ENCODE data around the gene EPHB1. TPM values are rescaled to one million over a fixed set of nuclear protein-coding genes. Genes with fewer than 3 reads are reported as not detected.

EPHB1 gene
- polyA plus RNA-seq, 4 donors, result 0.65 to 1.0 TPM; not detected in 2

DNA sequence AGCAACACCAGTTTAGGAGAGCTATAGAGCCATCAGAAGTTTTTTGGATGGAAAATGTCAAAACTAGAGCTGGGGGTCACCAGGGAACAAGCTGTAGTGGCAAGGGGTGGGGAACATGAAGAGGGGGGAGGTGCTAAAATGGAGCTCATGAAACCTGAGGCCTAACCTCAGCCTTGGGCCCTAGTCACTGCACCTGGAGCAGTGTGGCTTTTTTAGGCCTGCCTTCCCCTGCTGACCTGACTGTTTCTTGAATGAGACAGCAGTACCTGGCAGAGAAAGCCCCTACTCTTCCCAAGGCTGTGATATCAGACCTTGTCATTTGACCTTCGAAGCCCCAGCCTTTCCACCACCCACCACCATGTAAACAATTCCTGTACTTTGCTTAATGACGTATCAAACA lies 383.5 kb downstream of the EPHB1 start:
- H3K9me3 ChIP-seq (ENCODE audit: control insufficient read depth in 2 of 2, insufficient read depth in 1 of 2, low read depth in 1 of 2, low read length in 1 of 2), result no peaks in the 10 kb centered on the region
- 82 to 88% (median 83%) methylated on average over 2 of the region's 2 CpGs for WGBS, 3 donors
- H3K4me3 ChIP-seq (ENCODE audit: low read depth in 1 of 3, low read length in 3 of 3), result no peak overlapping the region
- no peaks in the 10 kb centered on the region for H3K4me1 ChIP-seq (ENCODE audit: control insufficient read depth in 3 of 3, insufficient read depth in 2 of 3, low read depth in 1 of 3, low read length in 2 of 3)
- no peaks in the 10 kb centered on the region for H3K27me3 ChIP-seq (ENCODE audit: control insufficient read depth in 3 of 3, insufficient read depth in 3 of 3, low read length in 3 of 3)
- FAIRE-seq (no peak), DNase-seq (no peak)
- H3K36me3 ChIP-seq (ENCODE audit: control insufficient read depth in 3 of 3, insufficient read depth in 2 of 3, low read depth in 1 of 3, low read length in 3 of 3), result no peaks in the 10 kb centered on the region
- H3K27ac ChIP-seq (ENCODE audit: low read depth in 1 of 3, low read length in 2 of 3), result no peak overlapping the region

DNA sequence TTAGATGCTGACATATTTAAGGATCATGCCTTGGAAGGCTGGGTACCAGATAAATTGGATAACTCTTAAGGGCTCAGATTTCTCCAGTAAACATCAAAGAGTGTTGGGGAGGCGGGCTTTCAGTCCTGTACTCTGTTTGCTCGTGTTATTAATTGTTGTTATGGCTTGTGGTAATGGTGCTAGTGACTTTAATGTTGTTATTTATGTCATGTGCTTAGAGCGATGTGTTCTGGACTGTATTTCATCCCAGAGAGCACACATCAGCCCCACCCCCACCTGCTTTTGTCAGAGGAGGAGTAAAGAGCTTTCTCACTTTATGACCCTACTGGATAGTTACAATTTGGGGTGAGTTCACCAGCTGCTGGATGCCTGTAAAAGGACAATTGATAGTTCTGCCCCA lies 386.3 kb downstream of the EPHB1 start:
- Histone ChIP-seq H3K4me3 (ENCODE audit: low read depth in 1 of 3, low read length in 3 of 3) (no peak overlapping the region), H3K27ac (ENCODE audit: low read depth in 1 of 3, low read length in 2 of 3) (no peak overlapping the region), H3K4me1 (ENCODE audit: control insufficient read depth in 3 of 3, insufficient read depth in 2 of 3, low read depth in 1 of 3, low read length in 2 of 3) (no peaks in the 10 kb centered on the region), H3K27me3 (ENCODE audit: control insufficient read depth in 3 of 3, insufficient read depth in 3 of 3, low read length in 3 of 3) (no peaks in the 10 kb centered on the region), H3K9me3 (ENCODE audit: control insufficient read depth in 2 of 2, insufficient read depth in 1 of 2, low read depth in 1 of 2, low read length in 1 of 2) (no peaks in the 10 kb centered on the region), H3K36me3 (ENCODE audit: control insufficient read depth in 3 of 3, insufficient read depth in 2 of 3, low read depth in 1 of 3, low read length in 3 of 3) (no peaks in the 10 kb centered on the region)
- 62 to 81% (median 80%) methylated on average over 3 of the region's 3 CpGs for WGBS, 3 donors
- DNase-seq (no peak), FAIRE-seq (no peak)

GRCh38 chr3:135182364-135182998 lies 387.4 kb downstream of the EPHB1 start:
- Histone ChIP-seq H3K4me1 (ENCODE audit: control insufficient read depth in 3 of 3, insufficient read depth in 2 of 3, low read depth in 1 of 3, low read length in 2 of 3) (no peaks in the 10 kb centered on the region), H3K36me3 (ENCODE audit: control insufficient read depth in 3 of 3, insufficient read depth in 2 of 3, low read depth in 1 of 3, low read length in 3 of 3) (no peaks in the 10 kb centered on the region), H3K27ac (ENCODE audit: low read depth in 1 of 3, low read length in 2 of 3) (no peak overlapping the region), H3K9me3 (ENCODE audit: control insufficient read depth in 2 of 2, insufficient read depth in 1 of 2, low read depth in 1 of 2, low read length in 1 of 2) (no peaks in the 10 kb centered on the region), H3K4me3 (ENCODE audit: low read depth in 1 of 3, low read length in 3 of 3) (no peak overlapping the region), H3K27me3 (ENCODE audit: control insufficient read depth in 3 of 3, insufficient read depth in 3 of 3, low read length in 3 of 3) (no peaks in the 10 kb centered on the region)
- FAIRE-seq, result no peak
- DNase-seq, result no peak
- 66 to 74% (median 68%) methylated on average over 3 of the region's 3 CpGs for WGBS, 3 donors

DNA sequence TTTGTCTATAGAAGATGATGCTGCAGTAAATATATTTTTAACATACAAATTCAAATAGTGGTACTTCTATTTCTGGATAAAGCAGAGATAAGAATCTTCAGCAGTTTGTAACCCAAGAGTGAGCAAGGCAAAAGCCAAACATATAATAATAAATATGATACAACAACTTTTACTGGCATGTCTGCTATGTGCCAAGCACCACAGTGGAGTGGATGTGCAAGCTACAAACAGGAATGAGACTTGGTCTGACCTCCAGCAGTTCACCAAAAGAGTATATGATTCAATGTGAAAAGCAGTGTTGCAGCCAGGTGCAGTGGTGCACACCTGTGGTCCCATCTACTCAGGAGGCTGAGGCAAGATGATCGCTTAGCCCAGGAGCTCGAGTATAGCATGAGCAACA lies 395.6 kb downstream of the EPHB1 start:
- H3K36me3 ChIP-seq (ENCODE audit: control insufficient read depth in 3 of 3, insufficient read depth in 2 of 3, low read depth in 1 of 3, low read length in 3 of 3), result no peaks in the 10 kb centered on the region
- 33 to 57% (median 54%) methylated on average over 2 of the region's 2 CpGs for WGBS, 3 donors
- no peaks in the 10 kb centered on the region for H3K9me3 ChIP-seq (ENCODE audit: control insufficient read depth in 2 of 2, insufficient read depth in 1 of 2, low read depth in 1 of 2, low read length in 1 of 2)
- no peak overlapping the region for H3K4me3 ChIP-seq (ENCODE audit: low read depth in 1 of 3, low read length in 3 of 3)
- H3K27me3 ChIP-seq (ENCODE audit: control insufficient read depth in 3 of 3, insufficient read depth in 3 of 3, low read length in 3 of 3), result no peaks in the 10 kb centered on the region
- H3K4me1 ChIP-seq (ENCODE audit: control insufficient read depth in 3 of 3, insufficient read depth in 2 of 3, low read depth in 1 of 3, low read length in 2 of 3), result no peaks in the 10 kb centered on the region
- no peak for DNase-seq
- H3K27ac ChIP-seq (ENCODE audit: low read depth in 1 of 3, low read length in 2 of 3), result no peak overlapping the region
- FAIRE-seq, result no peak

DNA sequence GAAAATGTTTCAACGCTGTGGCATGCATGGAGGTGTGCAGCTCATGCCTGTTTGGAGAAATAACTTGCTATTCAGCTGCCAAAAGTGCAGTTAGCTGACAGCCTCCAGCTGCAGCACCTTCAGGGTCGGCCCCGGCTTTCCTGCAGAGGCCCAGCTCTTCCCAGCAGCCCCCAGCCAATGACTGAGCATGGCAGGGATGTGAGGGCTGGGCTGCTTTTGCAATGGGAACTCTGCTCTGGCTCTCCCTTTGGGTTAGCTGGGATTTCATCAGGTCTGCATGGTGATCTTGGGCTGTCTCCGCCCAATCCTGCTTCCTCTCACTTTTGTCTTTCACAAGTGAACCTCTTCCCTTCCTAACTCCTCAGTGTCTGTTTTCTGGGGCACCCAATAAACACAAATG lies 396.6 kb downstream of the EPHB1 start:
- H3K4me1 ChIP-seq (ENCODE audit: control insufficient read depth in 3 of 3, insufficient read depth in 2 of 3, low read depth in 1 of 3, low read length in 2 of 3), result no peaks in the 10 kb centered on the region
- H3K9me3 ChIP-seq (ENCODE audit: control insufficient read depth in 2 of 2, insufficient read depth in 1 of 2, low read depth in 1 of 2, low read length in 1 of 2), result no peaks in the 10 kb centered on the region
- DNase-seq, result no peak
- no peak overlapping the region for H3K4me3 ChIP-seq (ENCODE audit: low read depth in 1 of 3, low read length in 3 of 3)
- no peaks in the 10 kb centered on the region for H3K27me3 ChIP-seq (ENCODE audit: control insufficient read depth in 3 of 3, insufficient read depth in 3 of 3, low read length in 3 of 3)
- FAIRE-seq, result no peak
- H3K36me3 ChIP-seq (ENCODE audit: control insufficient read depth in 3 of 3, insufficient read depth in 2 of 3, low read depth in 1 of 3, low read length in 3 of 3), result no peaks in the 10 kb centered on the region
- no peak overlapping the region for H3K27ac ChIP-seq (ENCODE audit: low read depth in 1 of 3, low read length in 2 of 3)
- 56 to 78% (median 71%) methylated on average over 4 of the region's 4 CpGs for WGBS, 3 donors

DNA sequence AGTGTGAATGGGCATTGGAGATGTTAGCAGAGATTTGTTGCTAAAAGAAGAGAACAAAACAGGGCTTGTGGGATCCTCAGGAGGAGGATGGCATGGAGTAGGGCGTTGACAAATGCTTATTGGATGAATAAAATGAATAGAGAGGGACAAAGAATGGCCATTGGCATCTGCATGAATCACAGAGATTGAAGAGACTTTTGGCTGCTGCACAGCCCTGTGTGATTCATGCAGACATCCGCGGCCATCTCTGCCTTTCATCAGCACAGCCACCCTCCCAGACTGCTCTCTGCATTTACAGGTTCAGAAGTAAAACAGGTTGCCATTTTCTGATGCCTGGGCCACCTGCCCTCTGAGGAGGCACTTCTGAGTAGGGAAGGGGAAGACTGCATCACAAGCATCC lies 397.9 kb downstream of the EPHB1 start:
- WGBS, 3 donors, result 60 to 80% (median 61%) methylated on average over 3 of the region's 3 CpGs
- no peak for DNase-seq
- H3K4me1 ChIP-seq (ENCODE audit: control insufficient read depth in 3 of 3, insufficient read depth in 2 of 3, low read depth in 1 of 3, low read length in 2 of 3), result no peaks in the 10 kb centered on the region
- no peak for FAIRE-seq
- H3K4me3 ChIP-seq (ENCODE audit: low read depth in 1 of 3, low read length in 3 of 3), result no peak overlapping the region
- no peaks in the 10 kb centered on the region for H3K27me3 ChIP-seq (ENCODE audit: control insufficient read depth in 3 of 3, insufficient read depth in 3 of 3, low read length in 3 of 3)
- no peaks in the 10 kb centered on the region for H3K9me3 ChIP-seq (ENCODE audit: control insufficient read depth in 2 of 2, insufficient read depth in 1 of 2, low read depth in 1 of 2, low read length in 1 of 2)
- no peak overlapping the region for H3K27ac ChIP-seq (ENCODE audit: low read depth in 1 of 3, low read length in 2 of 3)
- H3K36me3 ChIP-seq (ENCODE audit: control insufficient read depth in 3 of 3, insufficient read depth in 2 of 3, low read depth in 1 of 3, low read length in 3 of 3), result no peaks in the 10 kb centered on the region

DNA sequence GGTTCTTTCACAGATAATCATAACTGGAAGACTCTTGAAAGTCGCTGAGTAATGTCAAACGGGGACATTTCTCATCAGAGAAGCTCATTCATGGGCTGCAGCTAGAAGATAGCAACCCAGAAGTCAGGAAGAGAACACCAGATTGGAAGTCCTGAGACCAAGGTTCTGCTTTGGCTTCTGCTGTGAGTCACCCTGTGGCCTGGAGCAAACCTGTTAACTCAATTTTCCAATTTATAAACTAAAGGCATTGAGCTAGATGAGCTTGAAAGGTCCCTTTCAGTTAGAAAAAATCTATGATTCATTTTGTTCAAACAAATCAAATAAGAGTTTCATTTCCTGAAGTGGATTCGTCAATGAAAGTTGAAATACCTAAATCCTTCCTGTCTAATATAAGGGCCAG lies 402.2 kb downstream of the EPHB1 start:
- Histone ChIP-seq H3K27ac (ENCODE audit: low read depth in 1 of 3, low read length in 2 of 3) (no peak overlapping the region), H3K4me3 (ENCODE audit: low read depth in 1 of 3, low read length in 3 of 3) (no peak overlapping the region), H3K4me1 (ENCODE audit: control insufficient read depth in 3 of 3, insufficient read depth in 2 of 3, low read depth in 1 of 3, low read length in 2 of 3) (no peaks in the 10 kb centered on the region), H3K27me3 (ENCODE audit: control insufficient read depth in 3 of 3, insufficient read depth in 3 of 3, low read length in 3 of 3) (peaks cover 0 to 1% (median 0%) of the 10 kb centered on the region in 3 donors), H3K9me3 (ENCODE audit: control insufficient read depth in 2 of 2, insufficient read depth in 1 of 2, low read depth in 1 of 2, low read length in 1 of 2) (no peaks in the 10 kb centered on the region), H3K36me3 (ENCODE audit: control insufficient read depth in 3 of 3, insufficient read depth in 2 of 3, low read depth in 1 of 3, low read length in 3 of 3) (no peaks in the 10 kb centered on the region)
- WGBS, 3 donors, result 66 to 87% (median 70%) methylated on average over 3 of the region's 3 CpGs
- no peak for DNase-seq
- FAIRE-seq, result no peak

DNA sequence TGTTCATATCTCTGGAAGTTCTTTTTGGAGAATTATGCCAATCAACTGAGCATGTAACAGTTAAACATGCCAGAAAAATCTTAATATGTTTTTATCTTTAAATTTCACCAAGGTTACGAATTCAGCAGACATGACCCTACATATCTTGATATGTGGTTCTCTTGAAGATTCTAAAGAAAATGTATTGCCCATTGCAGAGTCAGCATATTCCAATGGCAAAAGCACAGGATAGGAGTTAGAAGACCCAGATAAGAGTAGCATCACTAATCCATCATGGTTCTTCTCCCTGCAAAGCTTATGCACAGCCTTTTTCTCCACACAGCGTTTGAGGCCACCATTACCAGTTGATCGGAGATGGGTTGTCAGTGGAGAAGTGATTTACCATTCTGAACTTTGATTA lies 402.8 kb downstream of the EPHB1 start:
- no peak for DNase-seq
- H3K4me3 ChIP-seq (ENCODE audit: low read depth in 1 of 3, low read length in 3 of 3), result no peak overlapping the region
- peaks cover 0 to 1% (median 0%) of the 10 kb centered on the region in 3 donors for H3K27me3 ChIP-seq (ENCODE audit: control insufficient read depth in 3 of 3, insufficient read depth in 3 of 3, low read length in 3 of 3)
- no peaks in the 10 kb centered on the region for H3K4me1 ChIP-seq (ENCODE audit: control insufficient read depth in 3 of 3, insufficient read depth in 2 of 3, low read depth in 1 of 3, low read length in 2 of 3)
- FAIRE-seq, result no peak
- 85 to 96% (median 93%) methylated on average over 3 of the region's 3 CpGs for WGBS, 3 donors
- no peaks in the 10 kb centered on the region for H3K9me3 ChIP-seq (ENCODE audit: control insufficient read depth in 2 of 2, insufficient read depth in 1 of 2, low read depth in 1 of 2, low read length in 1 of 2)
- H3K27ac ChIP-seq (ENCODE audit: low read depth in 1 of 3, low read length in 2 of 3), result no peak overlapping the region
- H3K36me3 ChIP-seq (ENCODE audit: control insufficient read depth in 3 of 3, insufficient read depth in 2 of 3, low read depth in 1 of 3, low read length in 3 of 3), result no peaks in the 10 kb centered on the region

- Histone ChIP-seq H3K36me3 (ENCODE audit: control insufficient read depth in 3 of 3, insufficient read depth in 2 of 3, low read depth in 1 of 3, low read length in 3 of 3) (no peaks in the 10 kb centered on the region), H3K27me3 (ENCODE audit: control insufficient read depth in 3 of 3, insufficient read depth in 3 of 3, low read length in 3 of 3) (peaks cover 0 to 1% (median 0%) of the 10 kb centered on the region in 3 donors), H3K4me3 (ENCODE audit: low read depth in 1 of 3, low read length in 3 of 3) (no peak overlapping the region), H3K9me3 (ENCODE audit: control insufficient read depth in 2 of 2, insufficient read depth in 1 of 2, low read depth in 1 of 2, low read length in 1 of 2) (no peaks in the 10 kb centered on the region), H3K4me1 (ENCODE audit: control insufficient read depth in 3 of 3, insufficient read depth in 2 of 3, low read depth in 1 of 3, low read length in 2 of 3) (no peaks in the 10 kb centered on the region), H3K27ac (ENCODE audit: low read depth in 1 of 3, low read length in 2 of 3) (no peak overlapping the region)
- no peak for FAIRE-seq
- WGBS, 3 donors, result 65 to 84% (median 76%) methylated on average over 2 of the region's 2 CpGs
- DNase-seq, result no peak
Measured at GRCh38 chr3:135199137-135199536, 404.1 kb downstream of the EPHB1 start.
